Skeletal muscle satellite cell (primary cell): ENCODE measurements around the gene CATSPERZ.
A peak's percentile ranks its signal among the peaks of the same experiment; 100 is the strongest.

Experiments
- H3K27me3 ChIP-seq: 2 replicates; pipeline ENCODE4 v1.7.0; 2013; ENCODE audit warnings: low read length; ENCODE audit not compliant: control insufficient read depth, insufficient read depth
- H3K36me3 ChIP-seq: 2 replicates; pipeline ENCODE4 v1.7.0; 2013; ENCODE audit warnings: mild to moderate bottlenecking, control low read depth, low read length; ENCODE audit not compliant: insufficient read depth
- H3K4me1 ChIP-seq: 2 replicates; pipeline ENCODE4 v1.7.0; 2013; ENCODE audit warnings: low read length; ENCODE audit not compliant: control insufficient read depth, insufficient read depth
- H3K4me2 ChIP-seq: 2 replicates; pipeline ENCODE4 v1.7.0; 2013; ENCODE audit warnings: mild to moderate bottlenecking, low read length
- H3K4me3 ChIP-seq: 2 replicates; pipeline ENCODE4 v1.7.0; 2013; ENCODE audit warnings: low read length
- H3K9ac ChIP-seq: 2 replicates; pipeline ENCODE4 v1.7.0; 2013; ENCODE audit warnings: mild to moderate bottlenecking, low read depth, low read length, moderate library complexity
- H3K9me3 ChIP-seq: replicated peaks from 2 replicates; pipeline ENCODE4 v1.7.0; 2013; ENCODE audit warnings: mild to moderate bottlenecking, control low read depth, low read length

Gene CATSPERZ

DNA sequence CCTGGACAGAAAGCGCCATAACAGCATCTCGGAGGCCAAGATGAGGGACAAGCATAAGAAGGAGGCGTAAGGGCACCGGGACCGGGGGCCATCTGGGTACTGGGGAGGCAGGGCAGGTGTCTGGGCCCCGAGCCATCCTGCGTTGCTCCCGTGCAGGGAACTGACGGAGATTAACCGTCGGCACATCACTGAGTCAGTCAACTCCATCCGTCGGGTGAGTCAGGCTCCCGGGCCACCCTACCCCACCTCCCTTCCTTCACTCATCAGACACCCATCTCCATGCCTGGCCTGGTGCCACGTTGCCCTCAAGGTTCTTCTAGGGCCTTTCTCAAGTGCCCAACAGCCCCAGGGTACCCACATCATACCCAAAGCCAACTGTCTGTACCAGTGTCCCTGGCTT lies 33.8 kb upstream of the CATSPERZ start:
- Histone ChIP-seq H3K27me3 (no peaks in the 10 kb centered on the region), H3K36me3 (peaks cover 50% of the 10 kb centered on the region), H3K4me2 (no peak overlapping the region), H3K4me3 (no peak overlapping the region), H3K4me1 (peaks cover 21% of the 10 kb centered on the region), H3K9me3 (no peaks in the 10 kb centered on the region), H3K9ac (no peak overlapping the region)

GRCh38 chr11:64267207-64267945 lies 32.8 kb upstream of the CATSPERZ start:
- peaks cover 29% of the 10 kb centered on the region for H3K4me1 ChIP-seq
- H3K4me2 ChIP-seq, result no peak overlapping the region
- no peaks in the 10 kb centered on the region for H3K27me3 ChIP-seq
- H3K36me3 ChIP-seq, result peaks cover 39% of the 10 kb centered on the region
- H3K9ac ChIP-seq, result no peak overlapping the region
- no peaks in the 10 kb centered on the region for H3K9me3 ChIP-seq
- H3K4me3 ChIP-seq, result no peak overlapping the region

GRCh38 chr11:64268025-64268892 lies 31.9 kb upstream of the CATSPERZ start:
- Histone ChIP-seq H3K9ac (peak overlapping the region; percentile 80), H3K4me2 (peak overlapping the region; percentile 93), H3K4me3 (peak overlapping the region; percentile 72)

GRCh38 chr11:64268893-64269539 lies 31.1 kb upstream of the CATSPERZ start:
- Histone ChIP-seq H3K4me3 (peak overlapping the region; percentile 72), H3K4me2 (peak overlapping the region; percentile 93), H3K9ac (peak overlapping the region; percentile 80), H3K4me1 (peaks cover 26% of the 10 kb centered on the region), H3K9me3 (no peaks in the 10 kb centered on the region), H3K27me3 (no peaks in the 10 kb centered on the region), H3K36me3 (peaks cover 23% of the 10 kb centered on the region)

More at GRCh38 chr11:64268025-64268892, 31.9 kb upstream of the CATSPERZ start:
- Histone ChIP-seq H3K27me3 (no peaks in the 10 kb centered on the region), H3K4me1 (peaks cover 26% of the 10 kb centered on the region), H3K9me3 (no peaks in the 10 kb centered on the region), H3K36me3 (peaks cover 31% of the 10 kb centered on the region)

- Histone ChIP-seq H3K4me2 (peak overlapping the region; percentile 93), H3K4me3 (peak overlapping the region; percentile 79), H3K36me3 (peaks cover 16% of the 10 kb centered on the region), H3K9ac (peak overlapping the region; percentile 84), H3K27me3 (no peaks in the 10 kb centered on the region), H3K9me3 (no peaks in the 10 kb centered on the region), H3K4me1 (peaks cover 26% of the 10 kb centered on the region)
Observed at GRCh38 chr11:64269540-64270220, 30.5 kb upstream of the CATSPERZ start.

GRCh38 chr11:64275031-64275800 lies 24.9 kb upstream of the CATSPERZ start:
- H3K9ac ChIP-seq, result no peak overlapping the region
- no peak overlapping the region for H3K4me2 ChIP-seq
- H3K36me3 ChIP-seq, result peaks cover 9% of the 10 kb centered on the region
- H3K4me1 ChIP-seq, result peaks cover 15% of the 10 kb centered on the region
- no peak overlapping the region for H3K4me3 ChIP-seq
- no peaks in the 10 kb centered on the region for H3K27me3 ChIP-seq
- no peaks in the 10 kb centered on the region for H3K9me3 ChIP-seq

- no peak overlapping the region for H3K4me3 ChIP-seq
- H3K27me3 ChIP-seq, result no peaks in the 10 kb centered on the region
- no peak overlapping the region for H3K9ac ChIP-seq
- H3K4me2 ChIP-seq, result no peak overlapping the region
- no peaks in the 10 kb centered on the region for H3K9me3 ChIP-seq
- peaks cover 9% of the 10 kb centered on the region for H3K36me3 ChIP-seq
- H3K4me1 ChIP-seq, result peaks cover 15% of the 10 kb centered on the region
Observed at GRCh38 chr11:64275841-64276240, 24.3 kb upstream of the CATSPERZ start.

DNA sequence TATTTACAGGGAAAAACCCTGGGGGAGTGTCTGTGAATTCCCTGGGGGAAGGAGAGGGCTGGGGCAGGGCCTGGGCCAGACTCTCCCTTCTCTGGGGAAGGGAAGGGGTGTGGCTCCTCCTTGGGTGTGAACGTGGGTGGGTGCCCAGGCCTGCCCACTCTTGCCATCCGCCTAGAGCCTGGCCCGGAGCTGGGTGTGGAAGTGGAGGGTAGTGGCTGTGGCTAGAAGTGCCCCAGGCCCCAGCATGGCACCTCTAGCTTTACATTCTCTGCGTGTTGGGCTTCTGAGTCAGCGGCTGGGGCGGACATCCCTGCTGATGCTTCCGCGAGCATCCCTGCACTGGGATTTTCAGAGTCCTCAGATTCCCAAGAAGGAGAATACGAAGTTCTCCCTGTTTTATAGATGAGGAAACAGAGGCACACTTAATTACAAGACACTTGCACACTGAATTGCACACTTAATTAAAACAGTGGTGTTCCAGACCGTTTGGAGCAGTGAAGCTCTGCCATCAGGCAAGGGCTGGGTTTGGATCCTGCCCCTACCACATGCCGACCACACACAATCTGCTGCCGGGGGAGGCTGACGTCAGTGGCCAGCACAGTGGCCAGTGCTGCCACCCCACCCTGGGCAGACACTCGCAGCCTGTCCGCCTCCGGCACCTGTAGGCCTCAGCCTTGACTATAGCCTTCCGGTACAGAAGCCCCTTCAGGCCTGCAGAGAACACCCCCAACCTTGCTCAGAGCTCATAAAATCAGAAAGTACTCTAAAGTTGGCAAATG lies 23.3 kb upstream of the CATSPERZ start:
- Histone ChIP-seq H3K9ac (peak overlapping the region; percentile 16), H3K4me3 (no peak overlapping the region)

DNA sequence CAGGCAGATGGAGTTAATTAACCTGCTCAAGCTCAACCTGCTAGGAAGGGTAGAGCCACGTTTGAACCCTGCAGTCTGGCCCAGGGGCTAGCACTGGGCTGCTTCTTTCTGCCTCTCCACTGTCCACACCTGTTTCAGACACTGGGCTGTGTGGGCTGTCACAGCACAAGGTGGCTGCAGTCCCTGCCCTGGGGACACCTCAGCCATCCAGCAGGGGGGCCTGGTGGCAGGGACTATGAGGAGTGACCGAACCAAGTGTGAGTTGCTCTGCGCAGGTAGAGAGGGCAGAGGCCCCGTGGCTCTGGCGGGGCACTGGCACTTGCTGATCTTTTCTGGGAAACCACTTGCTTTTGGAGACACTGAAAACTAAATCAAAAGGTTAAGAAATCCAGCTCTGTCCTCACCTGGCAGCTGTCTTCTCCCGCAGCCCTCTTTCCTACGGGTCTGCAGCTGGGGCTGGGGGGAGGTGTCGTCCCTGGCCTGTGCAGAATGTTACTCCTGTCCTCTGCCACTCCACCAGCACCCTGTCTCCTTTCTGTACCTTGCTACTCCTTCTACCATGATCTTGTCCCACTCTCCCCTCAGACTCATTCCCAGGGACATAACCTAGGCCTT lies 21.5 kb upstream of the CATSPERZ start:
- Histone ChIP-seq H3K27me3 (no peaks in the 10 kb centered on the region), H3K4me1 (peaks cover 11% of the 10 kb centered on the region), H3K9me3 (no peaks in the 10 kb centered on the region), H3K4me2 (no peak overlapping the region), H3K4me3 (no peak overlapping the region), H3K36me3 (peaks cover 9% of the 10 kb centered on the region), H3K9ac (no peak overlapping the region)

More for the DNA sequence above, 23.3 kb upstream of the CATSPERZ start:
- Histone ChIP-seq H3K4me1 (peaks cover 12% of the 10 kb centered on the region), H3K4me2 (peak overlapping the region; percentile 25), H3K27me3 (no peaks in the 10 kb centered on the region), H3K36me3 (peaks cover 9% of the 10 kb centered on the region), H3K9me3 (no peaks in the 10 kb centered on the region)
